IgD-negative memory B cell (primary cell): ENCODE results near the gene RBMS3. TPM values are rescaled to one million over a fixed set of nuclear protein-coding genes. Genes with fewer than 3 reads are reported as not detected.

Experiments used
- H3K27ac Mint-ChIP-seq, 3 donors: one replicate each; pipeline ENCODE4 v1.8.0; 2020 to 2022; ENCODE audit warnings: mild to moderate bottlenecking in 3 of 3, mixed read lengths in 3 of 3, moderate library complexity in 1 of 3
- H3K27me3 Mint-ChIP-seq: one replicate; pipeline ENCODE4 v1.8.0; 2021; ENCODE audit warnings: mixed read lengths
- H3K36me3 Mint-ChIP-seq: one replicate; pipeline ENCODE4 v1.8.0; 2020; ENCODE audit warnings: mild to moderate bottlenecking, mixed read lengths
- H3K4me1 Mint-ChIP-seq, 3 donors: one replicate each; pipeline ENCODE4 v1.8.0; 2020 to 2022; ENCODE audit warnings: mixed read lengths in 3 of 3, mild to moderate bottlenecking in 1 of 3
- H3K4me3 Mint-ChIP-seq, 4 donors: one replicate each; pipeline ENCODE4 v1.8.0; 2020 to 2022; ENCODE audit warnings: mild to moderate bottlenecking in 4 of 4, mixed read lengths in 4 of 4, moderate library complexity in 3 of 4
- H3K9me3 Mint-ChIP-seq, 3 donors: one replicate each; pipeline ENCODE4 v1.8.0; 2020 to 2021; ENCODE audit warnings: mixed read lengths in 3 of 3, mild to moderate bottlenecking in 1 of 3
- polyA plus RNA-seq: library from polyadenylated mRNA; unstranded; fragments of 300-500 nt; fragmentation: Illumina TruSeq; gene quantifications from one replicate; pipeline ENCODE4 v1.2.3, GENCODE V29; 2021

Gene RBMS3
- polyA plus RNA-seq, 1 donor from 2014 or later: not detected

GRCh38 chr3:29892976-29893554, 612.2 kb downstream of the RBMS3 start:
- Mint-ChIP-seq H3K36me3 (no peaks in the 10 kb centered on the region), H3K9me3 (peaks cover 0 to 2% (median 0%) of the 10 kb centered on the region in 3 donors)

GRCh38 chr3:29896856-29897255, 616.0 kb downstream of the RBMS3 start:
- Mint-ChIP-seq H3K27ac (no peak overlapping the region), H3K27me3 (no peaks in the 10 kb centered on the region), H3K36me3 (no peaks in the 10 kb centered on the region), H3K4me1 (no peaks in the 10 kb centered on the region), H3K9me3 (peaks cover 0 to 3% (median 2%) of the 10 kb centered on the region in 3 donors), H3K4me3 (no peak overlapping the region)

More at GRCh38 chr3:29892976-29893554, 612.2 kb downstream of the RBMS3 start:
- no peak overlapping the region for H3K27ac Mint-ChIP-seq
- H3K27me3 Mint-ChIP-seq: no peaks in the 10 kb centered on the region
- H3K4me1 Mint-ChIP-seq: no peaks in the 10 kb centered on the region
- no peak overlapping the region for H3K4me3 Mint-ChIP-seq

- Mint-ChIP-seq H3K36me3 (no peaks in the 10 kb centered on the region), H3K4me1 (no peaks in the 10 kb centered on the region), H3K27me3 (no peaks in the 10 kb centered on the region), H3K27ac (no peak overlapping the region), H3K9me3 (peaks cover 0 to 3% (median 2%) of the 10 kb centered on the region in 3 donors), H3K4me3 (no peak overlapping the region)
Observed at GRCh38 chr3:29898171-29898965, 617.5 kb downstream of the RBMS3 start.

- no peak overlapping the region for H3K4me3 Mint-ChIP-seq
- no peaks in the 10 kb centered on the region for H3K27me3 Mint-ChIP-seq
Observed at GRCh38 chr3:29899021-29899420, 618.1 kb downstream of the RBMS3 start.

GRCh38 chr3:29901097-29901496, 620.2 kb downstream of the RBMS3 start:
- Mint-ChIP-seq H3K36me3 (no peaks in the 10 kb centered on the region), H3K27me3 (no peaks in the 10 kb centered on the region), H3K9me3 (peaks cover 0 to 3% (median 0%) of the 10 kb centered on the region in 3 donors), H3K4me3 (no peak overlapping the region), H3K4me1 (no peaks in the 10 kb centered on the region), H3K27ac (no peak overlapping the region)

More at GRCh38 chr3:29899021-29899420, 618.1 kb downstream of the RBMS3 start:
- Mint-ChIP-seq H3K36me3 (no peaks in the 10 kb centered on the region), H3K4me1 (no peaks in the 10 kb centered on the region), H3K27ac (no peak overlapping the region), H3K9me3 (peaks cover 0 to 3% (median 0%) of the 10 kb centered on the region in 3 donors)

GRCh38 chr3:29903600-29903999, 622.7 kb downstream of the RBMS3 start:
- Mint-ChIP-seq H3K36me3 (no peaks in the 10 kb centered on the region), H3K27me3 (no peaks in the 10 kb centered on the region), H3K4me1 (no peaks in the 10 kb centered on the region), H3K27ac (no peak overlapping the region), H3K9me3 (no peaks in the 10 kb centered on the region), H3K4me3 (no peak overlapping the region)

GRCh38 chr3:29906906-29907305, 626.0 kb downstream of the RBMS3 start:
- no peaks in the 10 kb centered on the region for H3K27me3 Mint-ChIP-seq
- H3K4me3 Mint-ChIP-seq: no peak overlapping the region
- no peak overlapping the region for H3K27ac Mint-ChIP-seq

GRCh38 chr3:29912600-29913288, 631.9 kb downstream of the RBMS3 start:
- Mint-ChIP-seq H3K27ac (no peak overlapping the region), H3K27me3 (no peaks in the 10 kb centered on the region), H3K4me3 (no peak overlapping the region)

More at GRCh38 chr3:29906906-29907305, 626.0 kb downstream of the RBMS3 start:
- H3K9me3 Mint-ChIP-seq: no peaks in the 10 kb centered on the region
- no peaks in the 10 kb centered on the region for H3K4me1 Mint-ChIP-seq
- no peaks in the 10 kb centered on the region for H3K36me3 Mint-ChIP-seq

GRCh38 chr3:29914861-29915524, 634.1 kb downstream of the RBMS3 start:
- Mint-ChIP-seq H3K36me3 (no peaks in the 10 kb centered on the region), H3K27ac (no peak overlapping the region), H3K4me3 (no peak overlapping the region), H3K27me3 (no peaks in the 10 kb centered on the region), H3K9me3 (no peaks in the 10 kb centered on the region), H3K4me1 (no peaks in the 10 kb centered on the region)

More at GRCh38 chr3:29912600-29913288, 631.9 kb downstream of the RBMS3 start:
- no peaks in the 10 kb centered on the region for H3K36me3 Mint-ChIP-seq
- H3K9me3 Mint-ChIP-seq: no peaks in the 10 kb centered on the region
- H3K4me1 Mint-ChIP-seq: no peaks in the 10 kb centered on the region

- Mint-ChIP-seq H3K4me1 (no peaks in the 10 kb centered on the region), H3K9me3 (peaks cover 0 to 2% (median 0%) of the 10 kb centered on the region in 3 donors), H3K36me3 (no peaks in the 10 kb centered on the region), H3K27ac (no peak overlapping the region), H3K4me3 (no peak overlapping the region), H3K27me3 (no peaks in the 10 kb centered on the region)
Observed at GRCh38 chr3:29919571-29919970, 638.7 kb downstream of the RBMS3 start.

GRCh38 chr3:29922992-29923746, 642.3 kb downstream of the RBMS3 start:
- Mint-ChIP-seq H3K27me3 (no peaks in the 10 kb centered on the region), H3K9me3 (peaks cover 0 to 2% (median 0%) of the 10 kb centered on the region in 3 donors)

GRCh38 chr3:29924783-29925561, 644.1 kb downstream of the RBMS3 start:
- Mint-ChIP-seq H3K9me3 (peaks cover 0 to 2% (median 0%) of the 10 kb centered on the region in 3 donors), H3K4me1 (no peaks in the 10 kb centered on the region), H3K36me3 (no peaks in the 10 kb centered on the region), H3K27me3 (no peaks in the 10 kb centered on the region), H3K27ac (no peak overlapping the region), H3K4me3 (no peak overlapping the region)

More at GRCh38 chr3:29922992-29923746, 642.3 kb downstream of the RBMS3 start:
- Mint-ChIP-seq H3K4me3 (no peak overlapping the region), H3K36me3 (no peaks in the 10 kb centered on the region), H3K4me1 (no peaks in the 10 kb centered on the region), H3K27ac (no peak overlapping the region)

GRCh38 chr3:29926378-29926777, 645.5 kb downstream of the RBMS3 start:
- peaks cover 0 to 2% (median 0%) of the 10 kb centered on the region in 3 donors for H3K9me3 Mint-ChIP-seq
- H3K27me3 Mint-ChIP-seq: no peaks in the 10 kb centered on the region
- H3K4me3 Mint-ChIP-seq: no peak overlapping the region
- no peak overlapping the region for H3K27ac Mint-ChIP-seq
- H3K4me1 Mint-ChIP-seq: no peaks in the 10 kb centered on the region
- no peaks in the 10 kb centered on the region for H3K36me3 Mint-ChIP-seq
